GM18951 (cell line): ENCODE data around the gene P3H3.

ENCODE experiments used
- POLR2A ChIP-seq: IDR thresholded peaks from 4 replicates; pipeline ENCODE4 v1.6.1; 2011; ENCODE audit warnings: mild to moderate bottlenecking; ENCODE audit not compliant: insufficient read length, insufficient read depth; ENCODE audit errors: extremely low read depth
- in situ Hi-C: fragments of 300-500 bp; cut with MboI; formaldehyde crosslinking; loops from one replicate; pipeline ENCODE4 v1.12.0; 2022; ENCODE audit warnings: low sequenced_read_pairs, mixed read lengths, inconsistent platforms; ENCODE audit not compliant: unreplicated experiment

P3H3 gene

DNA sequence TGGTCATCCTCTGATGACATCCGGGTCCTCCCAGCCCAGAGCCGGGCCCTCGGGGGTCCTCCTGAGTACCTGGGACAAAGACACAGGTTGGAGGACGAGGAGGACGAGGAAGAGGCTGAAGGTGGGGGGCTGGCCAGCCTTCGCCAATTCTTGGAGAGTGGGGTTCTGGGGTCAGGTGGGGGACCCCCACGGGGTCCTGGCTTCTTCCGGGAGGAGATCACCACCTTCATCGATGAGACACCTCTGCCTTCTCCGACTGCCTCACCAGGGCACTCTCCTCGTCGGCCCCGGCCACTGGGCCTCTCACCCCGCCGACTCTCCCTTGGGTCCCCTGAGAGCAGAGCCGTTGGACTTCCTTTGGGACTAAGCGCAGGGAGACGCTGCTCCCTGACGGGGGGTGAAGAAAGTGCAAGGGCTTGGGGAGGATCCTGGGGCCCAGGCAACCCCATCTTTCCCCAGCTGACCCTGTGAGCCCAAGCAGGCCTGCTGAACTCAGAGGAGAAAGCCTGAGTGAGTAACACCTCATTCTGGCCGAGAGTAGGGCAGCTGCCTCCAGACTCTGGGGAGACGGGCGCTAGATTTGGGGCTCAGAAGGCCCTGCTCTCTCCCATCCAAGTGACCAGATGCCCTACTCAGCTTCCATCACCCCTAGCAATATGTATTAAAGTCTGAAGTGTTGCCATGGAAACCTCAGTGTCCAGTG, 1.3 kb upstream of the P3H3 start:
- in situ Hi-C loops = no loop called here
- TF ChIP-seq POLR2A = no peak

DNA sequence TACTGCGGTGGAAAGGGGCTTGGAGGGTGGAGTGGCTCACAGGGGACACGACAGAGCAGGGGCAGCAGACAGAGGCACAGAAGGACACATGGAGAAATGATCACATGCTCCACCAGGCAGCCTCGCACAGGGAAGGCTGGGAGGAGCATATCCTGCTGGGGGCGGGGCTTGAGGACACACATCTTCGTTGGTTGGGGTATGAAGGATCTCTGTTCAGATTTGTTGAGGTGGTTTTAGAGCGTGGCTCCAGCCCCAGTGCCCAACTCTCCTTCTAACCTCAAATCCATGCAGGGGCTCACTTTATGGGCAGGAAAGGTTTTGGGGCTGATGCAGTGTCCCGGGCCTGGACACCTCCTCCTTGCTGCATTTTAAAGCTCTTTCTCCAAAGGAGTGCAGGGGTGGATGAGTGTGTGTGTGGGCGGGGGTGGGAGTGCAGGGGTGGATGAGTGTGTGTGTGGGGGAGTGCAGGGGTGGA, 733 bp upstream of the P3H3 start:
- TF ChIP-seq POLR2A = no peak
- in situ Hi-C loops = no loop called here

DNA sequence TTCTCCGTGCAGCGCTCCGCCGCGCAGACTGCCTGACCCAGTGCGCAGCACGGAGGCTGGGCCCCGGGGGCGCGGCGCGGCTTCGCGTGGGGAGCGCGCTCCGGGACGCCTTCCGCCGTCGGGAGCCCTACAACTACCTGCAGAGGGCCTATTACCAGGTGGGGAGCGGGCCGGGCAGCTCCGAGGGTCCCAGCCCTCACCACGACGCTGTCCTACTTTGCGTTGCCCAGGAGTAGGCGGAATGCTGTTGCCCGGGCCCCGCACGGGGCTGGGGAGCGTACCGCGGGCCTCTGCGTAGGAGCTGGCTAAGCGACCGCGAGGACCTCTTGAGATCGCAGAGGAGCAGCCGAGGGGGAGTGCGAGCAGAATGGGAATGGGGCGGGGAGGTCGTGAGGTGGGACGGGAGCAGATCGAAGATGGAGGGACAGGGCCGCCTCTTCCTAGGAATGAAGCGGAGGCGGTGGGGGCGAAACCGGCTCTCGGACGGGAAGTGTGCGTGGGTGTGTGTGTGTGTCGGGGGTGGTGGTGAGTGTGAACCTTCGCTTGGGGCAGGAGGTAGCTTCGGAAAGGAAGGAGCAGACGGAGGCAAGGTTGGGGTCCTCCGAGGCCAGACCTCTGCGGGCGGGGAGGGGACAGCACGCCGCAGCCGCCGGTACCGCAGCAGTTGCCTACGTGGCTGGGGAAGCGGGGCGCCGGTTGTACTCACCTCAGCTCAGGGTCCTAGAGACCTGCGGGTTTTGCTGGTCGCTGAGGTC, 751 bp downstream of the P3H3 start:
- no peak for TF ChIP-seq POLR2A
- in situ Hi-C loops = no loop called here

DNA sequence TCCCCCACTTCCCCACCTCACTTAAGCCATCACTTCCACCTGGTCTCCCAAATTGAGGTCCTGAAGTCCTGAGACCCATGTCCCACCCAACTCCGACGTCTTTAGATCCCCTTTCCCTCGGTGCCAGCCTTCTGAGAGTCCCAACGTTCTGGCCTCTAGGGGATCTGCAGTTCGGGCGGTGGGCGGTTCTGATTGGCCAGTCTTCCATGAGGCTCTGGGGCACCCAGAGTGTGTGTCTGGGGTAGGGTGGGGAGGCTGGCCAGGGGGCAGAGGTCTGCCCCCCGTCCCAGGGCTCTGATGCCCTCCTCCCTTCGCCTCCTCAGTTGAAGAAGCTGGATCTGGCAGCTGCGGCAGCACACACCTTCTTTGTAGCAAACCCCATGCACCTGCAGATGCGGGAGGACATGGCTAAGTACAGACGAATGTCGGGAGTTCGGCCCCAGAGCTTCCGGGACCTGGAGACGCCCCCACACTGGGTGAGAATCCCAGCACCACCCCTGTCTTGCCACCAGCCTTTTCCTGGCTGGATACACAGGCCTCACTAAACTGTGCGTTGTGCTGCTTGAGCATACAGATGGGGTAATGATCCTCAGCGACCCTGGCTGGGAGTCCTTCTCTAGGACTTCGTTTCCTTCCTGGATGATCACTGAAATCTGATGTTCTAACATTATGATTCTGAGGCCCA, 1.5 kb downstream of the P3H3 start:
- in situ Hi-C loops = no loop called here
- TF ChIP-seq POLR2A = no peak

DNA sequence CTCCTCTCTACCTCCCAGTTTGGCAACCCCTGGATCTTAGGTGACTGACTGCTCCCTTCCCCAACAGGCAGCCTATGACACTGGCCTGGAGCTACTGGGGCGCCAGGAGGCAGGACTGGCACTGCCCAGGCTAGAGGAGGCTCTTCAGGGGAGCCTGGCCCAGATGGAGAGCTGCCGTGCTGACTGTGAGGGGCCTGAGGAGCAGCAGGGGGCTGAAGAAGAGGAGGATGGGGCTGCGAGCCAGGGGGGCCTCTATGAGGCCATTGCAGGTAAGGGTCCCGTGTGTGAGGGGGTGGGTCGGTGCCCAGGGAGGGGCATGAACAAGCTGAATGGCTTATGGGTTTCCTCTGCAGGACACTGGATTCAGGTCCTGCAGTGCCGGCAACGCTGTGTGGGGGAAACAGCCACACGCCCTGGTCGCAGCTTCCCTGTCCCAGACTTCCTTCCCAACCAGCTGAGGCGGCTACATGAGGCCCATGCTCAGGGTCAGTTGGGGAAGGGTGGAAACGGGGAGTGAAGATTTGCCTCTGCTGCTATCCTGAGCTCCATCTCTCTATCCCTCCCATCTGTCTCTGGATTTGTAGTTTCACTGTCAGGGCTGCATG, 2.2 kb downstream of the P3H3 start:
- in situ Hi-C loops = no loop called here
- TF ChIP-seq POLR2A = no peak

DNA sequence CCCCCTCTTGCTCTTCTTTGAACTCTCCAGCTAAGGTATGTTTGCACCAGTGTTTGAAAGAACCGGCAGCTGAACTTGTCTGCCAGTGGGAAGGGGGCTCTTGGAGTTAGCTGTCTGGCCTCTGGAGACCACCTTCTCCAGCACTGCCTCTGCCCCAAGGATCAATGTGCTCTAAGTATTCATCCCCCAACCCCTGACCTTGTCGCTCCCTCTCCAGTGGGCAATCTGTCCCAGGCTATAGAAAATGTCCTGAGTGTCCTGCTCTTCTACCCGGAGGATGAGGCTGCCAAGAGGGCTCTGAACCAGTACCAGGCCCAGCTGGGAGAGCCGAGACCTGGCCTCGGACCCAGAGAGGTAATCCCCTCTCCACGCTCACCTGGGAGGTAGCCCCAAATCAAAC, 2.8 kb downstream of the P3H3 start:
- TF ChIP-seq POLR2A = no peak
- in situ Hi-C loops = no loop called here

DNA sequence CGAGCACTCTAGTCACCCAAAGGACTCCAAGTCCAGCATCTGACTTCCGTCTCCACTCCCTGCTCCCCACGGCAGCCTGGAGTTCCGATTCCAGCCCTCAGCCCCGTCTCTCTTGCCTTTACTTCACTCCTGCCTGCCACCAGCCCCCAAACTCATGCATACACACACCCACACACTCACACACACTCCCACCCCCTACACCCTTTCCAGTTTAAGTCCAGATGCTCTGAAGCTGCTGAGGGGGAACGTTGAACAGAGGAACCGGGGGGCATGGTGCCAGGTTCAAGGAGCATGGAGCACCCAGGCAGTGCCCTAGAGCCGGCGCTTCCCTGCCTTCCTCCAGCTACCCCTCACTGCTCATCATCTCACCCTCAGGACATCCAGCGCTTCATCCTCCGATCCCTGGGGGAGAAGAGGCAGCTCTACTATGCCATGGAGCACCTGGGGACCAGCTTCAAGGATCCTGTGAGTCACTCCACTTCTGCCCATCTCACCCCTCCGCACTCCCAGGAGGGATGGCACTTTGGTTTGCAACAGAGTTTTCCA, 3.3 kb downstream of the P3H3 start:
- TF ChIP-seq POLR2A = no peak
- in situ Hi-C loops = no loop called here

DNA sequence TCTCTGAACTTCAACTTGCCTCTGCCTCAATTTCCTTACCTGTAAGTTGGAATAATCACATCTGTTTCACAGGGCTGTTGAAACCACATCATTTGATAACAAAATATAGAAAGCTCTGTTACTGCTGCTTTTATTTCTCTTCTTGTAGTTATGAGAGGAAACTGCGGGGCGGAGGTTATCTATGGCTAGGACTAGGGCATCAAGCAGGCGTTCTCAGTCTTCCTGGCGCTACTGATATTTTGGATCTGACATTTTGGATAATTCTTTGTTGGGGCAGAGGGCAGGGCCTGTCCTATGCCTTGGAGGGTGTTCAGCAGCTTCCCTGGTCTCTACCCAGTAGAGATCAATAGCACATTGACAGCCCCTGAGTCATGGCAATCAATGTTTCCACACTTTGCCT, 3.9 kb downstream of the P3H3 start:
- in situ Hi-C loops = no loop called here
- TF ChIP-seq POLR2A = no peak

DNA sequence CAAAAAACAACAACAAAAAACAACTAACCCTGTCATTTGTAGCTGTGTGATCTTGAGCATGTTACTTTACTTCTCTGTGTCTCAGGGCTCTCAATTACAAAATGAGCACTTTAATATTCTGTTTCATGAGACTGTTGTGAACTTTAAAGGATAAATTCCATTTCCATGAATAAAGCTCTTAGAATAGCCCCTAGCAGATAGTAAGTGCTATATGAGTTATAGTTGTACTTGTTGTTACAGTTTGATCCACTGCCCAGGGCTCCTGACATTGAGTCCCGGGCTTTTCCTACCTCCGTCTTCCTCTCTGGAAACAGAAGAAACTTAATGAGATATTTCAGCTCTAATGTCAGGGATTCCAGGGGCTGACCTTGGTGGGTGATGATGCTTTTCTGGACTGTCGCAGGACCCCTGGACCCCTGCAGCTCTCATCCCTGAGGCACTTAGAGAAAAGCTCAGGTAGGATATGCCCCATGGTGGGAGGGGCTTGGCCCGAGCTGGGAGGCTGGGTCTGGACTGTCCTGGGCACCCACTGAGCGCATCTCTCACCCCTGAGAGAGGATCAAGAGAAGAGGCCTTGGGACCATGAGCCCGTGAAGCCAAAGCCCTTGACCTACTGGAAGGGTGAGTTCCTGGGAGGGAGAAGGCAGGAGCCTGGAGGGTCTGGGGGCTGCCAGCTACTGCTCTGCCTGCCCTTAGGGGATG, 5.1 kb downstream of the P3H3 start:
- no peak for TF ChIP-seq POLR2A
- in situ Hi-C loops = no loop called here

DNA sequence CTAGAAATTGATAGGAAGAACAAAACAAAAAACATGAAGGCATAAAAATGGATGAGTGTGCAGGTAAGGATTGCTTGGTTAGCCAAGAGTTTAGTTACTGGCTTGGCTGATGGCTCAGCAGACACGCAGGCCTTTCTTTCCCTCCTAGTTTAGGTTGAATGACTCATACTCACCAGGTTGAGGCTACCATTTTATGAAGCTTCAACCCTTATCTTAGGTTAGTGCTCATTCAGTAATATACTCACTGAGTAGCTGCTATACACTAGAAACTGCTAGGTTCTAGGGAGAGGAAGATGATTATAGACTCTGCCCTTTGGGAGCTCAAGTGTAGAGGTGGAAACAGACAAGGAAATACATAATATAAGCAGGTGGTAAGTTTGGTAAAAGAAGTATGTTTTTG, 6.0 kb downstream of the P3H3 start:
- no peak for TF ChIP-seq POLR2A
- in situ Hi-C loops = no loop called here

DNA sequence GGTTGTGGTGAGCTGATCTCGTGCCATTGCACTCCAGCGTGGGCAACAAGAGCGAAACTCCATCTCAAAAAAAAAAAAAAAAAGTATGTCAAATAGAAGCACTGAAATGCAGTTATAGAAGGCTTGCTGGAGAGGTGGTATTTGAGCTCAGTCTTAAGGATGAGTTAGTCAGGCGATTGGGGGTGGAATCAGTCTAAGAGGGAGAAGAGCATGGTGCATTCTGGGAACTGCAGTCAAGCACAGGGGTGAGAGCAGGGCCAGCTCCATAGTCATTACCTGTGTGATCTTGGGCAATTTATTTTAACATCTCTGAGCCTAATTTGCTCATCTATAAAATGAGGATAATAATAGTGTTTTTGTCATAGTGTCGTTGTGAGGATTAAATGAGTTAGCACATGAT, 6.7 kb downstream of the P3H3 start:
- no peak for TF ChIP-seq POLR2A
- in situ Hi-C loops = no loop called here

DNA sequence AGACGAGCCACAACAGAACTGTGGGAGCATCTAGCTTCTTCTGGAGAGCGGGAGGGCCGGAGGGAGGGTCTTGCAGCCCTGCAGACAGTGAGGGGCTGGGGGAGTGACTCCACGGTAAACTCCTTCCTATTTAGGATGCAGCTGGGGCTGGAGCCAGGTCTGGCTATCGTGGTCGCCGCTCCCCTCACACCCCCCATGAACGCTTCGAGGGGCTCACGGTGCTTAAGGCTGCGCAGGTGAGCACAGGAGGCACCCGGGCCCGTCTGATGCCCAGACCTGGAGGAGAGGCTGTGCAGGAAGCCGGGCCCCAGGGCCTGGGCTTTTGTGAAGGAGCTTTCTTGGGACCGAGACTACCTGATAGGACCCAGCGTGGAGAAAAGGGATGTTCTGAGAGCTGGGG, 8.6 kb downstream of the P3H3 start:
- in situ Hi-C loops = no loop called here
- no peak for TF ChIP-seq POLR2A
